Transverse colon (tissue), 4 donors: Measurements from ENCODE around the gene WWOX. TPM values are rescaled to one million over a fixed set of nuclear protein-coding genes. Genes with fewer than 3 reads are reported as not detected.

ENCODE experiments used
- DNase-seq: peaks from one replicate; pipeline ENCODE4 v3.0.0-alpha.2; 2019
- H3K27ac ChIP-seq, 4 donors: fragments of 200-600 bp; sonication (generic); 2 replicates each; pipeline ENCODE4 v1.5.1; 2016 to 2018; ENCODE audit warnings: inconsistent platforms in 4 of 4
- H3K27me3 ChIP-seq: fragments of 200-600 bp; sonication (generic); 2 replicates; pipeline ENCODE4 v1.5.1; 2017; ENCODE audit warnings: inconsistent platforms
- H3K36me3 ChIP-seq, 4 donors: fragments of 200-600 bp; sonication (generic); 2 replicates each; pipeline ENCODE4 v1.5.1; 2017 to 2019; ENCODE audit warnings: inconsistent platforms in 4 of 4
- H3K4me1 ChIP-seq, 4 donors: fragments of 200-600 bp; sonication (generic); 2 replicates each; pipeline ENCODE4 v1.5.1; 2017 to 2020; ENCODE audit warnings: inconsistent platforms in 4 of 4
- H3K4me3 ChIP-seq, 4 donors: fragments of 200-600 bp; sonication (generic); 1 replicate in 1 of 4; 2 replicates in 3 of 4; pipeline versions ENCODE4 v1.5.1 to v1.6.1; 2017 to 2019; ENCODE audit warnings: inconsistent platforms in 4 of 4
- H3K9me3 ChIP-seq, 2 donors: fragments of 200-600 bp; sonication (generic); 2 replicates each; pipeline ENCODE4 v1.5.1; 2017 to 2019; ENCODE audit warnings: inconsistent platforms in 2 of 2
- CTCF ChIP-seq, 5 experiments: fragments of 200-600 bp in 3 of 5; fragments of 450-650 bp in 2 of 5; sonication (generic) in 3 of 5; IDR thresholded peaks; 1 replicate in 2 of 5; 2 replicates in 3 of 5; pipeline ENCODE4 v1.5.1; 2016 to 2017; ENCODE audit warnings: antibody characterized with exemption in 5 of 5, inconsistent platforms in 3 of 5, mild to moderate bottlenecking in 2 of 5, moderate library complexity in 1 of 5
- EP300 ChIP-seq: sonication (generic); formaldehyde crosslinking; IDR thresholded peaks from one replicate; pipeline ENCODE4 v1.6.1; 2017; ENCODE audit warnings: antibody characterized with exemption, low read depth
- POLR2A ChIP-seq: fragments of 450-650 bp; IDR thresholded peaks from one replicate; pipeline ENCODE4 v1.6.1; 2016; ENCODE audit warnings: antibody characterized with exemption, mild to moderate bottlenecking, moderate library complexity
- POLR2AphosphoS5 ChIP-seq, 3 donors: sonication (generic); formaldehyde crosslinking; IDR thresholded peaks; one replicate each; pipeline ENCODE4 v1.6.1; 2016; ENCODE audit warnings: antibody characterized with exemption in 3 of 3
- WGBS, 2 donors: methylation state at CpG; one replicate each; pipeline ENCODE4 v1.1.5; 2018; ENCODE audit warnings: low coverage in 1 of 2; 5-methylcytosine and 5-hydroxymethylcytosine counted together
- in situ Hi-C, 4 donors: fragments of 200-750 bp; cut with MboI; loops; one replicate each; pipeline versions ENCODE4 v1.15.0 to v1.15.1; 2017; ENCODE audit warnings: low sequenced_read_pairs in 3 of 4, low pct_ligation_motif_present in 1 of 4, low pct_unique_long_range_greater_than_20kb in 1 of 4
- intact Hi-C: fragments of 100-400 bp; cut with DNase I; formaldehyde crosslinking; loops from one replicate; pipeline ENCODE4 v1.15.1; 2023; ENCODE audit warnings: low total_unique reads
- total RNA-seq, 4 donors: library from RNA; depleted of rRNA; stranded (reverse); fragments of >200 nt; gene quantifications; one replicate each; pipeline ENCODE4 v1.1.0, GENCODE V29; 2016

The WWOX gene
- total RNA-seq, 4 donors from 2014 or later = 11.2 to 53.8 (median 24.8) TPM

GRCh38 chr16:78271981-78272380, 172.5 kb downstream of the WWOX start:
- DNase-seq = no peak
- no peaks in the 10 kb centered on the region for H3K27me3 ChIP-seq
- H3K27ac ChIP-seq = no peak overlapping the region
- no peak overlapping the region for H3K4me3 ChIP-seq
- H3K9me3 ChIP-seq = no peaks in the 10 kb centered on the region
- intact Hi-C loops (no loop called here), in situ Hi-C loops (no loop called here)
- H3K36me3 ChIP-seq = no peaks in the 10 kb centered on the region
- H3K4me1 ChIP-seq = no peaks in the 10 kb centered on the region
- 90 to 97% methylated on average over 2 to 3 of the region's 3 CpGs for WGBS, 2 donors
- TF ChIP-seq POLR2A (no peak), CTCF (IDR thresholded peaks at IDR 0.05) (no peak), EP300 (no peak), POLR2AphosphoS5 (IDR thresholded peaks at IDR 0.05) (no peak)

- Histone ChIP-seq H3K27ac (no peak overlapping the region), H3K4me1 (peaks cover 0 to 3% (median 0%) of the 10 kb centered on the region in 4 donors), H3K4me3 (no peak overlapping the region), H3K27me3 (no peaks in the 10 kb centered on the region), H3K9me3 (no peaks in the 10 kb centered on the region), H3K36me3 (no peaks in the 10 kb centered on the region)
- intact Hi-C loops (no loop called here), in situ Hi-C loops (no loop called here)
- no peak for DNase-seq
- 83 to 84% methylated on average over 3 to 4 of the region's 4 CpGs for WGBS, 2 donors
- TF ChIP-seq POLR2AphosphoS5 (IDR thresholded peaks at IDR 0.05) (no peak), EP300 (no peak), CTCF (IDR thresholded peaks at IDR 0.05) (no peak), POLR2A (no peak)
Observed at GRCh38 chr16:78274771-78275170, 175.3 kb downstream of the WWOX start.

- no peak for TF ChIP-seq POLR2AphosphoS5 (IDR thresholded peaks at IDR 0.05)
- no peak for TF ChIP-seq EP300
- TF ChIP-seq POLR2A = no peak
- TF ChIP-seq CTCF (IDR thresholded peaks at IDR 0.05) = no peak
- in situ Hi-C loops = no loop called here
- intact Hi-C loops = no loop called here
- H3K27ac ChIP-seq = no peak overlapping the region
- peaks cover 0 to 3% (median 0%) of the 10 kb centered on the region in 4 donors for H3K4me1 ChIP-seq
- H3K27me3 ChIP-seq = no peaks in the 10 kb centered on the region
- no peak overlapping the region for H3K4me3 ChIP-seq
- DNase-seq = no peak
- H3K9me3 ChIP-seq = no peaks in the 10 kb centered on the region
- no peaks in the 10 kb centered on the region for H3K36me3 ChIP-seq
- 87 to 89% methylated on average over 4 to 5 of the region's 5 CpGs for WGBS, 2 donors
Observed at GRCh38 chr16:78275420-78275819, 176.0 kb downstream of the WWOX start.

- no peaks in the 10 kb centered on the region for H3K27me3 ChIP-seq
- peaks cover 0 to 3% (median 0%) of the 10 kb centered on the region in 4 donors for H3K4me1 ChIP-seq
- no peak overlapping the region for H3K4me3 ChIP-seq
- in situ Hi-C loops = no loop called here
- H3K9me3 ChIP-seq = no peaks in the 10 kb centered on the region
- no peak overlapping the region for H3K27ac ChIP-seq
- no peaks in the 10 kb centered on the region for H3K36me3 ChIP-seq
- intact Hi-C loops = no loop called here
- DNase-seq = no peak
- TF ChIP-seq POLR2AphosphoS5 (IDR thresholded peaks at IDR 0.05) = no peak
- TF ChIP-seq EP300 = no peak
- no peak for TF ChIP-seq POLR2A
- TF ChIP-seq CTCF (IDR thresholded peaks at IDR 0.05) = no peak
- 74 to 83% methylated on average over 11 to 12 of the region's 12 CpGs for WGBS, 2 donors
Observed at GRCh38 chr16:78277321-78278055, 178.0 kb downstream of the WWOX start.
